Ureter (tissue), 1 donor: ENCODE results near the gene VGLL1. TPM values are rescaled to one million over a fixed set of nuclear protein-coding genes. Genes with fewer than 3 reads are reported as not detected.

ENCODE experiments used
- DNase-seq: peaks from one replicate; pipeline ENCODE4 v3.0.0-alpha.2; 2020; ENCODE audit warnings: low spot score
- total RNA-seq: library from RNA; stranded (reverse); gene quantifications from one replicate; pipeline ENCODE4 v1.2.4, GENCODE V29; 2023
- donor health status: DM: yes; HTN: yes; CAD: no.

The VGLL1 gene
- total RNA-seq, 1 donor from 2014 or later = 85.6 TPM

GRCh38 chrX:136551410-136551809 lies 19.4 kb downstream of the VGLL1 start:
- DNase-seq = no peak

- no peak for DNase-seq
Observed at GRCh38 chrX:136555694-136556093, 23.7 kb downstream of the VGLL1 start.

DNA sequence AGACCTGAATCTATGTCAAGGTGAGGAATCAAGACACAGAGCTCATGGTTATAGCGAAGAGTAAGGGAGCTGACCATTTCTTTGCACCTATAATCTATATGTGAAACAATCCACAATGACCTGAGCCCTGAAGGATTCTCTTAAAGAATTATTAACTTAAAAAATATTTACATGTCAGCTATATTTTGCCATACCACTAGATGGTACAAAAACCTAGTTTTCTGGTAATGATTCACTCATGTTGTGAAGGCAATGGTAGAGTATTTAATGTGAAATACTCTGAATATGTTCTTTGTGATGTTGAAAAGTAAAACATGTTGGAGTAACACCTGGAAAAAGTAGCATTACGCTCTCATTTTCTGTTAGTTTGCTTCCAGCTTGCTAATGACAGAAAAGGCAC lies 40.0 kb downstream of the VGLL1 start:
- no peak for DNase-seq

DNA sequence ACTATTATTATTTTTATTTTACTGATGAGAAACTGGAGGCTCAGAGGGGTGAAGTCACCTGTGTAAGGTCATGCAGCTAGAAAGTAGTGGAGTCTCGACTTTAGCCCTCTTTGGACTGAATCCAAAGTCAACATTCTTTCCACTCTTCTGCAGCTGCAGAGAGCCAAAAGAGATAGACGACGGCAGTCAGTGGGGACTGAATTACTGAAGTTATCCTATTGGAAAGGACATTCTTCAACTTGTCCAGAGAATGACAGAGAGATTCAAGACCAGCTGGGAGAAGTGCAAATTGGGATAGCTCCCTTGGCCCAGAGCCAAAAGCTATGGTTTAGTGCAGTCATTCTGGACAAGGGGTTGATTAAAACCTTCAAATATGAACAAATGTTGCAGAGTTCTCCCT lies 42.5 kb downstream of the VGLL1 start:
- no peak for DNase-seq

- DNase-seq = peak; percentile 64
Observed at GRCh38 chrX:136577552-136577951, 45.5 kb downstream of the VGLL1 start.

- DNase-seq = no peak
Observed at GRCh38 chrX:136580316-136580715, 48.3 kb downstream of the VGLL1 start.

DNA sequence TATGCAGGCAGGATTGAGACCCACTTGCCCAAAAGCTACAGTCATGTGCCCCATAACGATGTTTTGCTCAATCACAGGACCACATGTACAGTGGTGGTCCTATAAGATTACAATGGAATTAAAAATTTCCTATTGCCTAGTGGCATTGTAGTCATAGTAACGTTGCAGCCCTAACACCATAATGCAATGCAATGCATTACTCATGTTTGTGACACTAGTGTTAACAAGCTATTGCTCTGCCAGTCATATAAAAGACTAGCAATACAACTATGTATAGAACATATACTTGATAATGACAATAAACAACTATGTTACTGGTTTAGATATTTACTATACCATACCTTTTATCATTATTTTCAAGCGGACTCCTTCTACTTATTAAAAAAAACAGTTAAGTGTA lies 50.6 kb downstream of the VGLL1 start:
- no peak for DNase-seq

- no peak for DNase-seq
Observed at GRCh38 chrX:136584545-136584944, 52.5 kb downstream of the VGLL1 start.

GRCh38 chrX:136585262-136585661 lies 53.2 kb downstream of the VGLL1 start:
- no peak for DNase-seq

DNA sequence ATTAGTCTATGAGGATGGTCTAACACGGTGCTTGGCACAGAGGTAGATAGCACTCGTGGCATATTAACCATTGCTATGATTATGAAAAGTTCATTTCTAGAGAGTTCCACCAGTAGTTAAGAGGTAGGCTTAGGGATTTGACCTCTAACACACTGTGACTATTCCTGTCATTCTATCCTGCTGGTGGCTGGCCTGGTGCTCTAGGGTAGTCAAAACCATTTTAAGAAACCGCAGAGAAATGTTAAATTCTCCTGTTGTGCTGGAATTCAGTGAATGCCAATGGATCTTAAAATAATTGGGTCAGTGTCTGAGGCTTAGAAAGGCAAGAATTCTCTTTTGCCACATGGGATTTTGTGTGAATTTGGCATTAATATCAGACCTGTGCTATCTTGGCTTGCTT lies 53.9 kb downstream of the VGLL1 start:
- no peak for DNase-seq

DNA sequence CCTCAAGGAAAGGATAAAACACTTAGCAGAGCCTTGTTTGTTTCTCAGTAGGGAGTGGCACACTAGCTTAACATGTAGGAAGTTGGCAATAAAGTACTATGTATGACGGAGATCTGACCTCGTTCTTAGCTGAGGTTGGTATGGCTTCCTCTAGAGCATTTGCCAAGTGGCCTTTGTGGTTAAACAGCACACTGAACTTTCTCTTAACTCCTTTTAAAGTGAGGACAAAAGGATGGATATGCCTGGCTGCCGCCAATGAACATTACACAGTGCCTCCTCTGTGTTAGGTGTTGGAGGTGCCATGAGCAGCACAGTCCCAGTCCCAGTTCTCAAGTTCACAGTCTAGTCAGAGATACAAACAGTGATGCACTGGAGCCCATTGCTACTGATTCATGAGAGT lies 54.4 kb downstream of the VGLL1 start:
- DNase-seq = no peak

- DNase-seq = no peak
Observed at GRCh38 chrX:136587532-136587931, 55.5 kb downstream of the VGLL1 start.

- DNase-seq = no peak
Observed at GRCh38 chrX:136588036-136588435, 56.0 kb downstream of the VGLL1 start.

DNA sequence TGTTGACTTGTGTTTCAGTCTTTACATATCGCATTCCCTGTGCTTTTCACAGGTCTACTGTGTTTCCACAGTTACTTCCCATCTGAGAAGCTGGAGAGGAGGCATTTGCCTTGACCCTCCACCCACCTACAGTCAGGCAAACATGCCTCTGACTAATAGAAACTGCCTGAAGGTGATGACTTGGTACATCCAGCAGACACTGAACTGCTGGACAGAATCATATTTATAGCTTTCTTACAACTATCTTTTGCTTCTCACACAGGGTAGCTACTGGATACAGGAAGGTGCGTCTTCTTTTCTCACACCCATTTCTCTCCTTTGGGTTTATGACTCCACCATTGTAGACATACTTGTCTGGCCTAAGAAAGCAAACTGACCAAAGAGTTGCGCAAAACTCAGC lies 58.0 kb downstream of the VGLL1 start:
- DNase-seq = no peak

DNA sequence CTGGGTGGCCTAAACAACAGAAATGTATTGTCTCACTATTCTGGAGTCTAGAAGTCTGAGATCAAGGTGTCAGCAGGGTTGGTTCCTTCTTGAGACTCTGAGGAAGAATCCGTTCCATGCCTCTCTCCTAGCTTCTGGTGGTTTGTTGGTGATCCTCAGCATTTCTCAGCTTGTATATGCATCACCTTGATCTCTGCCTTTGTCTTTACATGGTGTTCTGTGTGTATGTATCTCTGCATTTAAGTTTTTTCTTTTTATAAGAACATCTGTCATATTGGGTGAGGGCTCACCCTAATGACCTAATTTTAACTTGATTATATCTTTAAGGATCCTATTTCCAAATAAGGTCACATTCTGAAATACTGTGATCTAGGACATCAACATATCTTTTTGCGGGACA lies 65.3 kb downstream of the VGLL1 start:
- no peak for DNase-seq

- no peak for DNase-seq
Observed at GRCh38 chrX:136597954-136598353, 65.9 kb downstream of the VGLL1 start.

GRCh38 chrX:136598631-136599030 lies 66.6 kb downstream of the VGLL1 start:
- DNase-seq = no peak

GRCh38 chrX:136600059-136600458 lies 68.0 kb downstream of the VGLL1 start:
- no peak for DNase-seq

Other genes starting within 250 kb of the VGLL1 start
- 1.0 TPM for gene ADGRG4, start 231.3 kb upstream of the VGLL1 start, total RNA-seq
- gene BRS3, start 44.3 kb upstream of the VGLL1 start, total RNA-seq = 0.18 TPM
- gene HTATSF1, start 34.6 kb upstream of the VGLL1 start, total RNA-seq = 47.1 TPM
- gene CD40LG, start 115.9 kb downstream of the VGLL1 start, total RNA-seq = not detected
- 13.3 TPM for gene ARHGEF6, start 248.7 kb downstream of the VGLL1 start, total RNA-seq